SH-SY5Y (cell line): Measurements from ENCODE around the gene LAMC2.

ENCODE experiments used
- GATA2 ChIP-seq: IDR thresholded peaks from 2 replicates; pipeline ENCODE4 v1.6.1; 2011; ENCODE audit warnings: mild to moderate bottlenecking, low read depth, low read length
- GATA3 ChIP-seq: IDR thresholded peaks from 2 replicates; pipeline ENCODE4 v1.6.1; 2011; ENCODE audit warnings: low read depth, mild to moderate bottlenecking, low read length, moderate library complexity

DNA sequence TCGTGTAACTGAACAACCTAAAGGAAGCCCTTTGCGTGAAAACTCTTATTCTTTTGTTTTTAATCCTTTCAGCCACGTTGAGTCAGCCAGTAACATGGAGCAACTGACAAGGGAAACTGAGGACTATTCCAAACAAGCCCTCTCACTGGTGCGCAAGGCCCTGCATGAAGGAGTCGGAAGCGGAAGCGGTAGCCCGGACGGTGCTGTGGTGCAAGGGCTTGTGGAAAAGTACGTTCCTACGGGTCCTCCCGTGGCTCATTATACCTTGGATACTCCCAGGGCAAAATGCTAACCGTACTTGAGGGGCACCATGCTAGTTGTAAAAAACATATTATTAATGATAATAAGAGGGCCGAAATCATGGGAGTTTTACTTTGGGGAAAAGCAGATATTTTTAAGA lies 49.4 kb downstream of the LAMC2 start:
- TF ChIP-seq GATA2 (no peak), GATA3 (no peak)
